Left ventricle myocardium superior (tissue), 1 donor: ENCODE results near the gene AK4. TPM values are rescaled to one million over a fixed set of nuclear protein-coding genes. Genes with fewer than 3 reads are reported as not detected.
A peak's percentile ranks its signal among the peaks of the same experiment; 100 is the strongest.

ENCODE experiments used
- ATAC-seq: fragments of 200-7000 bp; cut with Tn5 transposase; one replicate; pipeline ENCODE4 v1.9.1; 2020; ENCODE audit warnings: mild to moderate bottlenecking, moderate library complexity
- DNase-seq: peaks from one replicate; pipeline ENCODE4 v3.0.0-alpha.2; 2020
- intact Hi-C: fragments of 100-400 bp; cut with micrococcal nuclease; formaldehyde crosslinking; loops from one replicate; pipeline ENCODE4 v1.11.0; 2022
- total RNA-seq: library from RNA; stranded (reverse); fragmentation: NEBNext Ultra II Directional; extraction: Animal tissue kit (Norgen Biotek cat#: 25700); gene quantifications from one replicate; pipeline ENCODE4 v1.2.1, GENCODE V29; 2021
- donor health status: DM: no; HTN: yes; CAD: no; lungs with severe emphysema.

Gene AK4
- total RNA-seq, 1 donor from 2014 or later, result 163 TPM

- ATAC-seq, result peak; percentile 28
- intact Hi-C loops, result loop anchor here (5.0 kb wide), 1 partner anchor 145 kb away; no protein-coding TSS in a partner anchor
- no peak for DNase-seq
These were observed 59.3 kb downstream of the AK4 start for GRCh38 chr1:65207317-65207716.

GRCh38 chr1:65208563-65208973 is 60.6 kb downstream of the AK4 start:
- intact Hi-C loops, result loop anchor here (5.0 kb wide), 1 partner anchor 146 kb away; no protein-coding TSS in a partner anchor
- ATAC-seq (peak; percentile 67), DNase-seq (peak; percentile 49)

- no peak for DNase-seq
These were observed 61.2 kb downstream of the AK4 start for GRCh38 chr1:65209005-65209885.

GRCh38 chr1:65210325-65210724 is 62.3 kb downstream of the AK4 start:
- intact Hi-C loops, result no loop called here
- no peak for DNase-seq
- ATAC-seq, result no peak

More at GRCh38 chr1:65209005-65209885, 61.2 kb downstream of the AK4 start:
- ATAC-seq, result peak; percentile 72
- intact Hi-C loops, result loop anchor here (5.0 kb wide), 1 partner anchor 147 kb away; no protein-coding TSS in a partner anchor

GRCh38 chr1:65211331-65211730 is 63.3 kb downstream of the AK4 start:
- intact Hi-C loops, result no loop called here
- ATAC-seq (no peak), DNase-seq (no peak)

GRCh38 chr1:65213271-65214023 is 65.4 kb downstream of the AK4 start:
- peak; percentile 9 for ATAC-seq
- intact Hi-C loops, result no loop called here
- no peak for DNase-seq

GRCh38 chr1:65214340-65215027 is 66.5 kb downstream of the AK4 start:
- intact Hi-C loops, result no loop called here
- no peak for DNase-seq
- no peak for ATAC-seq

- intact Hi-C loops, result no loop called here
- no peak for DNase-seq
These were observed 69.0 kb downstream of the AK4 start for GRCh38 chr1:65216989-65217388.

GRCh38 chr1:65221638-65222339 is 73.8 kb downstream of the AK4 start:
- intact Hi-C loops, result no loop called here
- DNase-seq (no peak), ATAC-seq (no peak)

More at GRCh38 chr1:65216989-65217388, 69.0 kb downstream of the AK4 start:
- no peak for ATAC-seq

- DNase-seq (no peak), ATAC-seq (no peak)
- intact Hi-C loops, result no loop called here
These were observed 74.4 kb downstream of the AK4 start for GRCh38 chr1:65222340-65222940.

- DNase-seq (no peak), ATAC-seq (no peak)
- intact Hi-C loops, result no loop called here
These were observed 76.7 kb downstream of the AK4 start for GRCh38 chr1:65224681-65225091.

- DNase-seq, result no peak
- intact Hi-C loops, result no loop called here
- ATAC-seq, result no peak
These were observed 77.2 kb downstream of the AK4 start for GRCh38 chr1:65225179-65225578.

- no peak for ATAC-seq
- intact Hi-C loops, result no loop called here
- DNase-seq, result no peak
These were observed 81.2 kb downstream of the AK4 start for GRCh38 chr1:65229201-65229600.

- intact Hi-C loops, result loop anchor here (10.0 kb wide), 1 partner anchor 455 kb away; no protein-coding TSS in a partner anchor
- DNase-seq (no peak), ATAC-seq (no peak)
These were observed 81.8 kb downstream of the AK4 start for GRCh38 chr1:65229754-65230339.

- intact Hi-C loops, result loop anchor here (10.0 kb wide), 1 partner anchor 454 kb away; no protein-coding TSS in a partner anchor
- ATAC-seq (no peak), DNase-seq (no peak)
These were observed 82.9 kb downstream of the AK4 start for GRCh38 chr1:65230731-65231481.

- intact Hi-C loops, result loop anchor here (10.0 kb wide), 1 partner anchor 453 kb away; no protein-coding TSS in a partner anchor
- DNase-seq, result no peak
- ATAC-seq, result no peak
These were observed 83.8 kb downstream of the AK4 start for GRCh38 chr1:65231718-65232330.
